GM19351 (cell line): Measurements from ENCODE around the gene TAS2R60.
"Not testable (repeated sequence)": the region's sequence is repeated elsewhere in the genome, so short reads cannot be mapped to it uniquely, and the experiment has no call there.

Experiments
- ATAC-seq: cut with Tn5 transposase; IDR thresholded peaks from one replicate; pipeline ENCODE4 v1.9.1; 2021; ENCODE audit warnings: mild to moderate bottlenecking, moderate library complexity; ENCODE audit not compliant: unreplicated experiment

TAS2R60 gene, protein sequence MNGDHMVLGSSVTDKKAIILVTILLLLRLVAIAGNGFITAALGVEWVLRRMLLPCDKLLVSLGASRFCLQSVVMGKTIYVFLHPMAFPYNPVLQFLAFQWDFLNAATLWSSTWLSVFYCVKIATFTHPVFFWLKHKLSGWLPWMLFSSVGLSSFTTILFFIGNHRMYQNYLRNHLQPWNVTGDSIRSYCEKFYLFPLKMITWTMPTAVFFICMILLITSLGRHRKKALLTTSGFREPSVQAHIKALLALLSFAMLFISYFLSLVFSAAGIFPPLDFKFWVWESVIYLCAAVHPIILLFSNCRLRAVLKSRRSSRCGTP

GRCh38 chr7:143443153-143443552, at the start of gene TAS2R60:
TSS of gene TAS2R60 (plus strand) at chr7:143443453. CDS start at chr7:143443453, 0 bp downstream.
- no peak for ATAC-seq

- ATAC-seq = no peak
Observed at GRCh38 chr7:143394068-143394467, 49.2 kb upstream of the TAS2R60 start.

- ATAC-seq = no peak
Observed at GRCh38 chr7:143394777-143395176, 48.5 kb upstream of the TAS2R60 start.

DNA sequence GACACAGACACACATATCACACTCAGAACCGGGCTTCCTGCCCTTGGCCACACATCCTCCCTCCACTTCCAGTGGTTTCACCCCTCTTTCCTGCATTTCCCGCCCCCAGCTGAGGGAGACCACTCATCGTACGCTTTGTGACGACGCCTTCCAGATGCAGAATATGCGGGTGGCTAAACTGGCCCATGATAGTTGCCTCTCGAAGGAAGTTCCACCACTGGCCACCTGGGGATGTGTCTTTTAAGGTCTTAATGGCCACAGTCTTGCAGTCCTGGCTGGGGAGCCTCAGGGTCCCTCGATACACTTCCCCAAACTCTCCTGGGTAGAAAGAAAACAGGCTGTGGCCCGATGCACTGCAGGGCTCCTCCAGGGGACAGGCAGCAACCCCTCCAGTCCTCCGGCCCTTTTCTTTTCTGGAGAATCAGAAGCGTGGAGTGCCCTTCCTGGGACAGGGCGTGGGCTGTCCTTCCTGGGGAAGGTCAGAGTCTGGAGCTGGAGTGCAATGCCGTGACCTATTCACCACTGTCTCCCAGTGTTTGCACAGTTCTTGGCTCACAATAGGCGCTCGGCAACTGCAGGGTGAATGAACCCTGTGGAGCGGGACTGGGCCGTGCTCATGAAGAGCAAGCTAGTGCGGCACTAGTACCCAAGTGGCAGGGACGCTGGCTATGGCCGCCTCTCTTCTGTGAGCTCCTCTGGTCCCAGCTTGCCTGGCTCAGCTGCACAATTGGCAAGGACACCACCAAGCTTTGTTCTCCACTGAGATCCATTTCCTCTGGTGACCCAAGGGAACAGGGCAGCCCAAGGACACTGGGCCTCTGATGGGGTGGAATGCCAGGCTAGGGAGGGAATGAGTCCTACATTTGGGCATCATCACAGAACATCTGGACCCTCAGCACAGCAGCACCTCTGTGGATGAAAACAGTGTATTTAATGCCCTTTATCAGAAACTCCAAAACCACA, 47.8 kb upstream of the TAS2R60 start:
- ATAC-seq = peak; percentile 51

DNA sequence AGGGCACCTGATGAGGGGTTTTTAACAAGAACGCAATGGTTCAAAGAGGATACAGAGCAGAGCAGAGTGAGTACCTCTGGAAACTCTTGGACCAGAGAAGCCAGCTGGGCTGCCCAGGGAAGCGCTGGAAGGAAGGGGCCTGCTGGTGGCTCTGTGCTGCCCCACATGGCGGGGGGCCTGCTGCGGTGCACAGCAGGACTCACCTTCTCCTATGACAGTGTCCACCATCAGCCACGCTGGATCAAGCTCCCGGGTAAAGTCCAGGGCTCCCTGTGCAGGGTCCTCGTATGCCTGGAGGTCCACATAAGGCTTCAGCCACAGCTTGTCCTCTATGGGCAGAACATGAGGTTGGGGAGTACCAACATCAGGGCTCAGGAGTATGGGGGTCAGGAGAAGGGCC, 47.1 kb upstream of the TAS2R60 start:
- ATAC-seq = no peak

GRCh38 chr7:143396625-143397556, 46.4 kb upstream of the TAS2R60 start:
- ATAC-seq = no peak

DNA sequence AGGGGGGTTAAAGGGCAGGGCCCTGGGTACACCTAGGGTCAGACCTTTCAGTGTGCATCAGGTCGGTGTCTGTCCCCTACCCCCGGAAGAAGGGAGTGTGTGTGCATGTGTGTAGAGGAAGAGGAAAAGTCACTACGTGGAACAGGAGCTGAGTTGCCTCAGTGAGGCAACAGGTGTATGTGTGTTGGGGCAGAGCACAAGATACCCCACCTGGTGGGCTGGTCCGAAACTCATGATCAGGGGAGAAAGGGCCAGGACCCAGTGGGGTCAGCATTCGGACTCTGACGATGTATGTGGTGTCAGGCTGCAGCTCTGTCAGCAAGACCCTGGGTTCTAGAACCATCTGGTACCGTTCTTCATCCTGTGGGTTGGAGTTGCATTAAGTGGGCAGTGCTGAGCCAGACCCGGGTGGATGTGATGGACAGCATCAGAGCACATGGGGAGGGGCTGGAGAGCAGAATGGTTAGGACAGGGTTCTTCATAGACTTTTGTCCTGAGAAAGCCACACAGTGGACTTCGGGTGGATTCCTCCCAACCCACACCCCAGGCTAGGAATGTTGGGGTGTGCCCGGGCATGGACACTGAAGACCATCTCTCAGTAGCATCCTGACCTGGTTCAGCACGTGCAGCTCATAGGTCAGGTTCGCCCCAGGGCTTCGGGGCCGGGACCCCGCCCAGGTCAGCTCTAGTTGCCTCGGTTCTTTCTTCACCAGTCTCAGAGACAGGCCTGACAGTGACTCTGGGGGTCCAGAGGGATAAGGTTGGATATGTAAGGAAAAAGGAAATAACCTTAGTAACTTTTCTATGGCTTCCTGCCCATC, 45.3 kb upstream of the TAS2R60 start:
- ATAC-seq = no peak

- ATAC-seq = no peak
Observed at GRCh38 chr7:143398616-143399015, 44.6 kb upstream of the TAS2R60 start.

- no peak for ATAC-seq
Observed at GRCh38 chr7:143399151-143399550, 44.1 kb upstream of the TAS2R60 start.

DNA sequence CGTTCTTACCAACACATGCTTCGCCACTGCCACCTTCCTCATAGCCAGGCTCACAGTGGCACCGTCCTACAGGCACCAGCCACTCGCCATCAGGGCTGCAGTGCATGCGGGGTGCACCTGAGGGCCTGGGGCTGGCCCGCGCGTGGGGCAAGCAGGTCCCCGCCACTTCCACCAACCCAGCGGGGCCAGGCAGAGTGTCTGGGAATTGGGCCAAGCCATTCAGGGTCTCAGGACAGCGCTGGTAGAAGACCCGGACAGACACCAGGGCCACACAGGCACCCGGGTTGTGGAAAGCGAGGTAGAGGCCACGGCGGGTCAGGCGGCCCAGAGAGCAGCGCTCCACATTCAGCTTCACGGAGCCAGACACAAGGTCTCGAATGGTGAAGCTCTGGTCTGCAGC, 43.6 kb upstream of the TAS2R60 start:
- no peak for ATAC-seq

- no peak for ATAC-seq
Observed at GRCh38 chr7:143401265-143401664, 42.0 kb upstream of the TAS2R60 start.

- ATAC-seq = not testable (repeated sequence)
Observed at GRCh38 chr7:143402233-143402632, 41.0 kb upstream of the TAS2R60 start.

GRCh38 chr7:143405173-143406001, 37.9 kb upstream of the TAS2R60 start:
- ATAC-seq = no peak

- ATAC-seq = no peak
Observed at GRCh38 chr7:143406002-143406357, 37.3 kb upstream of the TAS2R60 start.

DNA sequence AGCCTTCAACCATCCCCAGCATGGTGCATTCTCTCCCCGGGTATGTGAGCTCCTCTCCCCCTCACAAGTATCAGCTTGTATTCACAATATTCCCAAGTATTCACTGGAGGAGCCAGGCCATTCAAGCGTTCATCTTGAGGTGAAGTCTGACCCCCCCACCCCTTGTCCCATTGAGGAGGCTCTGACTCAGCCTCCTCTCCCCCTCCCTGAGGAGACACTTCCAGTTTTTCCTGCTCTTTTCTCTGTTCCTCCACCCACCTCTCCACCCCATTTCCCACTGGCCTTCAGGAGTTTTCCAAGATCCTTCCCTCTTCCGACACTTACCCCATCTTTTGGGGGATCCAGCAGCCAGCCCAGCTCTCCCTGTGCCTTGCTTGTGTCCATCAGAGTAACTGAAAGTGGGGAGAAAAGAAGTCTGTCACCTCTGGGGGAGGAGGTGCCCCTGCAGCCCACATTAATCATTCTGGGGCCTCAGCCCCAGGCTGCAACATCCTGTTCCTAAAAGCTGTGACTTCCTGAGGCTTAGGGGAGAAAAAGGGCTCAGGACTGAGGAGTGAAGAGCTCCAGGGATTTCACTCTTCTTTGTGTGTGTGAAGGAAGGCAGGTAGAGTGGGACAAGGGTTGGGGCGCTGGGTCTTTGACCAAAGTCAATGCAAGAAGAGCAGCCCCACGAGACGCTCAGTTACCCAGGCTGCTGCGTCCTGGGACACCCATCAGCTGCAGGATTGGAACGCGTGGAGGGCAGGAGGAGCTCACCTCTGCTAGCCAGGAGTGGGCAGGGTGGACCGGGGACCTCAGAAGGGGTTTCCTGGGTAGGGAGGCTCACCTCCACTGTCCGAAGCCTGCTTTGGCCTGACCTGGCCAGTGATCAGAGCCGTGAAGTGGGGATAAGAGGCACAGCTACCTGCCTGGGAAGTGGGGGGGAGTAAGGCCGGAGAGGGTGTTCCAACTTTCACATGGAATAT, 35.7 kb upstream of the TAS2R60 start:
- ATAC-seq = no peak

DNA sequence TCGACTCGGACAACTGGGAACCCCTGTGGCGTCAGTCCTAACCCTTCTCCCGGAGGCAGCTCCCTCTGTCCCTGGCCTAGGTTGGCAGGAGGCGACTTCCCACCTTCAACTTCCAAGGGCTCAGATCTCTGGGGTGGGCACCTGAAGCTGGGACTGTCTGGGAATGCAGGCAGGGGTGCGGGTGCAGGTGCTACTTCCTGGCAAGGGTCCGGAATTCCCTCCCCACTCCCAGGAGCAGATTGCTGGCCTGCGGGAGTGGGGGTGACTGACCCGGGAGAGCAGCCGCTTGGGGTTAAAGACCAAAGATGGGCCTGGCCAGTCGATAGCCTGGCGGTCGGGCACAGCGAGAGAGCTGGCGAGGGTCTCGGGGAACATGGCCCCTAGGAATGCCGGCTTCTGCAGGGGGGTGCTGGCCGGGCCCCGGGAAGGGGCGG, 35.0 kb upstream of the TAS2R60 start:
- no peak for ATAC-seq

- ATAC-seq = peak; percentile 62
Observed at GRCh38 chr7:143408686-143409561, 34.3 kb upstream of the TAS2R60 start, which contains the start of gene EPHA1. TSS of gene EPHA1 (minus strand) at chr7:143408856. CDS start at chr7:143408805, 51 bp downstream.
